EL (cell line): ENCODE results near the gene SEC22A.

Source experiments
- DNase-seq: peaks from one replicate; pipeline ENCODE4 v3.0.0-alpha.2; 2016

The SEC22A gene

GRCh38 chr3:123270818-123271217 is 69.1 kb downstream of the SEC22A start:
- no peak for DNase-seq

- no peak for DNase-seq
Observed at GRCh38 chr3:123271466-123272159, 69.9 kb downstream of the SEC22A start.

GRCh38 chr3:123272547-123272946 is 70.8 kb downstream of the SEC22A start:
- DNase-seq = peak; percentile 54

GRCh38 chr3:123275691-123276090 is 73.9 kb downstream of the SEC22A start:
- no peak for DNase-seq

- DNase-seq = no peak
Observed at GRCh38 chr3:123276346-123277006, 74.7 kb downstream of the SEC22A start.

GRCh38 chr3:123277106-123277505 is 75.4 kb downstream of the SEC22A start:
- DNase-seq = no peak

- DNase-seq = no peak
Observed at GRCh38 chr3:123278446-123278845, 76.7 kb downstream of the SEC22A start.

GRCh38 chr3:123279121-123279520 is 77.4 kb downstream of the SEC22A start:
- no peak for DNase-seq

- no peak for DNase-seq
Observed at GRCh38 chr3:123281406-123281805, 79.7 kb downstream of the SEC22A start.

GRCh38 chr3:123281929-123282328 is 80.2 kb downstream of the SEC22A start:
- no peak for DNase-seq

GRCh38 chr3:123282461-123282860 is 80.7 kb downstream of the SEC22A start:
- no peak for DNase-seq

GRCh38 chr3:123283074-123283473 is 81.3 kb downstream of the SEC22A start:
- DNase-seq = no peak

- no peak for DNase-seq
Observed at GRCh38 chr3:123283657-123284398, 82.1 kb downstream of the SEC22A start.

- no peak for DNase-seq
Observed at GRCh38 chr3:123284399-123285010, 82.8 kb downstream of the SEC22A start.

- peak; percentile 31 for DNase-seq
Observed at GRCh38 chr3:123285066-123285465, 83.3 kb downstream of the SEC22A start.

GRCh38 chr3:123285479-123285878 is 83.7 kb downstream of the SEC22A start:
- DNase-seq = no peak

GRCh38 chr3:123285931-123286307 is 84.2 kb downstream of the SEC22A start:
- no peak for DNase-seq

GRCh38 chr3:123286308-123287023 is 84.7 kb downstream of the SEC22A start:
- DNase-seq = peak; percentile 60

- DNase-seq = no peak
Observed at GRCh38 chr3:123287051-123287961, 85.6 kb downstream of the SEC22A start.

GRCh38 chr3:123287962-123288302 is 86.2 kb downstream of the SEC22A start:
- no peak for DNase-seq

- DNase-seq = no peak
Observed at GRCh38 chr3:123289391-123290106, 87.8 kb downstream of the SEC22A start.
